Measurements from ENCODE around the gene ZSCAN2.
"Not testable (repeated sequence)": the region's sequence is repeated elsewhere in the genome, so short reads cannot be mapped to it uniquely, and the experiment has no call there.

ZSCAN2 gene

DNA sequence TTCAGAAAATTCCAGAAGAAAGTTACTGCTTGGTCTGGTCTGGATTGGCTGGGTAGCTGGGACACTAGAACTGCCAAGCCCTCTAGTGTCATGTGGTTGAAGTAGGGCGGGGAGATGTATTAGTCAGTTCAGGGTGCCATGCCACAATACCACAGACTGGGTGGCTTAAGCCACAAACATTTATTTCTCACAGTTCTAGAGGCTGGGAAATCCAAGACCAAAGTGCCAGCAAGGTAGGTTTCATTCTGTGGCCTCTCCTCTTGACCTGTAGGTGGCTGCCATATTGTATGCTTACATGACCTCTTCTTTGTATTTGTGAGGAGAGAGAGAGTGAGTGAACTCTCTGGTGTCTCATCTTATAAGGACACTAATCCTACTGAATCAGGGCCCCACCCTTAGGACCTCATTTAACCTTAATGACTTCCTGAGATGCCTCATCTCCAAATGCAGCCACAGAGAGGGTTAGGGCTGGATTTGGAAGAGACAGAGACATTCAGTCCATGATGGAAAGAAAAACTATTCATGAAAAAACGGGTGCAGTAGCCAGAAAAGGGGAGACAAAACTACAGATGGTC is 18.1 kb upstream of the ZSCAN2 start:
- CTCF ChIA-PET = interaction anchor here (2.6 kb wide), 1 partner anchor 12 kb away, joined by 12 read pairs; no protein-coding TSS in a partner anchor
- TF ChIP-seq, protein P1, sequence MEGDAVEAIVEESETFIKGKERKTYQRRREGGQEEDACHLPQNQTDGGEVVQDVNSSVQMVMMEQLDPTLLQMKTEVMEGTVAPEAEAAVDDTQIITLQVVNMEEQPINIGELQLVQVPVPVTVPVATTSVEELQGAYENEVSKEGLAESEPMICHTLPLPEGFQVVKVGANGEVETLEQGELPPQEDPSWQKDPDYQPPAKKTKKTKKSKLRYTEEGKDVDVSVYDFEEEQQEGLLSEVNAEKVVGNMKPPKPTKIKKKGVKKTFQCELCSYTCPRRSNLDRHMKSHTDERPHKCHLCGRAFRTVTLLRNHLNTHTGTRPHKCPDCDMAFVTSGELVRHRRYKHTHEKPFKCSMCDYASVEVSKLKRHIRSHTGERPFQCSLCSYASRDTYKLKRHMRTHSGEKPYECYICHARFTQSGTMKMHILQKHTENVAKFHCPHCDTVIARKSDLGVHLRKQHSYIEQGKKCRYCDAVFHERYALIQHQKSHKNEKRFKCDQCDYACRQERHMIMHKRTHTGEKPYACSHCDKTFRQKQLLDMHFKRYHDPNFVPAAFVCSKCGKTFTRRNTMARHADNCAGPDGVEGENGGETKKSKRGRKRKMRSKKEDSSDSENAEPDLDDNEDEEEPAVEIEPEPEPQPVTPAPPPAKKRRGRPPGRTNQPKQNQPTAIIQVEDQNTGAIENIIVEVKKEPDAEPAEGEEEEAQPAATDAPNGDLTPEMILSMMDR (IDR thresholded peaks at IDR 0.05; ENCODE audit: control extremely low read depth, extremely low read depth, low read depth, missing control alignments) = no peak
- DNase-seq (ENCODE audit: extremely low spot score) = no peak
- POLR2A ChIA-PET = no interaction called here

GRCh38 chr15:84583921-84584320 is 16.9 kb upstream of the ZSCAN2 start:
- CTCF ChIA-PET = interaction anchor here (0.7 kb wide), 1 partner anchor 9 kb away, joined by 3 read pairs; no protein-coding TSS in a partner anchor
- POLR2A ChIA-PET; DNase-seq (ENCODE audit: extremely low spot score): not testable (repeated sequence)

DNA sequence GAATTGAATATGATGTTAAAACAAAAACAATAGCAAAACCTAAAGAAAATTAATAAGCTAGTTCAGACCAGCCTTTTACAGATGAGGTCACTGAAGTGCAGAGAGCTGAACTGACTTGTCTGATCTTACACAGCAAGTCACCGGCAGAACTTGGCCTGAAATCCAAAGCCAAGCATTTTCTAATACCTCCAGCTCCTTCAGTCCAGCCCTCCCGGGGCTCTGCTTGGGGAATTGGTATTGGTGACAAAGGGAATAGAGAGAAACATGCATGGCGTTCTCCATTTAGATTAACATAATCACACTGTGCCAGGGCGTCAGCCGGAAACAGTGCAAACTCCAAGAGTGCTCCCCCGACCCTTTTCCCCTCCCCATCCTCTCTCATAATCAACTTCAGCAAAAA is 14.1 kb upstream of the ZSCAN2 start:
- POLR2A ChIA-PET = no interaction called here
- TF ChIP-seq, protein P1 (IDR thresholded peaks at IDR 0.05; ENCODE audit: control extremely low read depth, extremely low read depth, low read depth, missing control alignments) = no peak
- CTCF ChIA-PET = interaction anchor here (2.2 to 7.0 kb wide), 5 partner anchors 10 to 343 kb away, joined by 6 to 63 read pairs (median 28); no protein-coding TSS in a partner anchor
- DNase-seq (ENCODE audit: extremely low spot score) = no peak

- DNase-seq (ENCODE audit: extremely low spot score) = peak; percentile 90
- ChIA-PET POLR2A (no interaction called here), CTCF (interaction anchor here (0.6 to 7.0 kb wide), 27 partner anchors 8 to 580 kb away, joined by 3 to 63 read pairs (median 6); partner anchors contain the start of genes SLC28A1, WDR73 and ZSCAN2)
- TF ChIP-seq, protein P1 (IDR thresholded peaks at IDR 0.05; ENCODE audit: control extremely low read depth, extremely low read depth, low read depth, missing control alignments) = peak; percentile 68
These were observed 12.5 kb upstream of the ZSCAN2 start for GRCh38 chr15:84588053-84588874.

DNA sequence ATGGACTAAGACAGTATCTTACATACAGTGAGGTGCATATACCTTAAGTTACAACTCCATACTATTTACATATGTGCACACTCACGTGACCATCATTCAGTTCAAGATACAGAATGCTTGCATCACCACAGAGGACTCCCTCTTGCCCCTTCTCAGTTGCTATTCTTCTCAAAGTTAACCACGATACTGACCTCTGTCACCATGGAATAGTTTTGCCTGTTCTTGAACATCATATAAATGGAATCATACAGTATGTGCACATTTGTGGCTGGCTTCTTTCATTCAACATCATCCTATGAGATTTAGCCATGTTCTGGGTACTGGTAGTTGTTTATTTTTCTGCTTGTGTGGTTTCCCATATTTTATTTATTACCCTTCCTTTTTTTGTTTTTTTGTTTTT is 10.4 kb upstream of the ZSCAN2 start:
- ChIA-PET CTCF (interaction anchor here (1.0 to 7.0 kb wide), 7 partner anchors 8 to 339 kb away, joined by 3 to 50 read pairs (median 4); no protein-coding TSS in a partner anchor), POLR2A (no interaction called here)
- TF ChIP-seq, protein P1 (IDR thresholded peaks at IDR 0.05; ENCODE audit: control extremely low read depth, extremely low read depth, low read depth, missing control alignments) = no peak
- DNase-seq (ENCODE audit: extremely low spot score) = no peak

DNA sequence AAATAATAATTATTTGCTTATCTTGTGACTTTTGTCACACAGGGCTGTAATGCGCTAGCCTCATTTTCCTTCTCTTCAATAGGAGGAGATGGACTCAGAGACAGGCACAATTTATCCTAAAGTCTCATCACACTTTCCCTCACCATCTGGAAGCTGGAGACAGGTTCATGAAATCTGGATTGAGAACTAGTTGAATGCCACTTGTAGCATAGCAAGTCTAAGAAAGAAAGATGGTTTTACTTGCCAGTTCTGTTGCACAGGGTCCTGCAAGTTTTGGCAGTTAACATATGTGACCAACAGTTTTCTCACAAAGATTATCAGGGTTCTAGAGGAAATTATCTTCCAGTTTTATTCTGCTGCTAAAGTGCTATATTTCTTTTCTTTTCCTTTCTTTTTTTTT is 9.0 kb upstream of the ZSCAN2 start:
- TF ChIP-seq, protein P1 (IDR thresholded peaks at IDR 0.05; ENCODE audit: control extremely low read depth, extremely low read depth, low read depth, missing control alignments) = no peak
- ChIA-PET CTCF (interaction anchor here (1.1 to 7.0 kb wide), 4 partner anchors 8 to 338 kb away, joined by 3 to 50 read pairs (median 4); no protein-coding TSS in a partner anchor), POLR2A (no interaction called here)
- DNase-seq (ENCODE audit: extremely low spot score) = no peak
